Adrenal gland (tissue), 12 donors: ENCODE results near the gene ATXN1. TPM values are rescaled to one million over a fixed set of nuclear protein-coding genes. Genes with fewer than 3 reads are reported as not detected.

Experiments
- DNase-seq, 7 donors: peaks; one replicate each; pipeline ENCODE4 v3.0.0-alpha.2; 2019 to 2020
- H3K27ac ChIP-seq, 5 donors: fragments of 200-600 bp; sonication (generic) in 4 of 5; 1 replicate in 3 of 5; 2 replicates in 2 of 5; pipeline versions ENCODE4 v1.5.1 to v1.8.0; 2016 to 2020; ENCODE audit warnings: mild to moderate bottlenecking in 1 of 5
- H3K27me3 ChIP-seq: fragments of 200-600 bp; 2 replicates; pipeline ENCODE4 v1.8.0; 2021
- H3K36me3 ChIP-seq, 2 donors: fragments of 200-600 bp; replicated peaks in 1 of 2; 1 replicate in 1 of 2; 2 replicates in 1 of 2; pipeline versions ENCODE4 v1.5.1 to v1.8.0; 2018 to 2022
- H3K4me1 ChIP-seq, 2 donors: fragments of 200-600 bp; replicated peaks in 1 of 2; 1 replicate in 1 of 2; 2 replicates in 1 of 2; pipeline versions ENCODE4 v1.5.1 to v1.8.0; 2018 to 2021
- H3K4me3 ChIP-seq, 4 donors: fragments of 200-600 bp; sonication (generic) in 3 of 4; one replicate each; pipeline ENCODE4 v1.5.1; 2016 to 2018
- H3K9me3 ChIP-seq, 3 donors: fragments of 200-600 bp; sonication (generic) in 1 of 3; replicated peaks in 1 of 3; 1 replicate in 2 of 3; 2 replicates in 1 of 3; pipeline versions ENCODE4 v1.5.1 to v1.8.0; 2016 to 2021
- POLR2A ChIP-seq, 2 donors: fragments of 450-650 bp; IDR thresholded peaks; one replicate each; pipeline ENCODE4 v1.6.1; 2017; ENCODE audit warnings: antibody characterized with exemption in 2 of 2, mild to moderate bottlenecking in 2 of 2, moderate library complexity in 1 of 2
- whole genome bisulfite sequencing, 4 donors: extraction: QIAGEN DNeasy Blood & Tissue Kit in 2 of 4; methylation state at CpG; one replicate each; pipeline versions ENCODE4 v1.1.5 to v1.1.7; 2013 to 2017; 5-methylcytosine and 5-hydroxymethylcytosine counted together
- intact Hi-C, 2 donors: fragments of 100-400 bp; cut with DNase I; formaldehyde crosslinking; loops; one replicate each; pipeline versions ENCODE4 v1.14.1 to v1.15.0; 2022 to 2023
- polyA plus RNA-seq, 3 donors: library from polyadenylated mRNA; stranded (reverse); fragments of 200-250 nt in 2 of 3; fragments of 350-450 nt in 1 of 3; fragmentation: Illumina TruSeq in 1 of 3; extraction: RNeasy Lipid Tissue Mini Kit (QIAGEN cat#74804) in 1 of 3; gene quantifications; one replicate each; pipeline ENCODE4 v1.2.3, GENCODE V29; 2013 to 2014
- total RNA-seq, 9 donors: library from RNA; depleted of rRNA in 4 of 9; stranded (reverse); fragments of >200 nt in 4 of 9; fragments of 120-200 nt in 1 of 9; fragmentation: NEBNext Ultra II Directional in 1 of 9; extraction: Animal tissue kit (Norgen Biotek cat#: 25700) in 1 of 9; gene quantifications; one replicate each; pipeline versions ENCODE4 v1.1.0 to v1.2.4, GENCODE V29; 2013 to 2023
- TF ChIP-seq, protein P1 (sequence below), 6 experiments: fragments of 450-650 bp in 4 of 6; fragments of 200-600 bp in 2 of 6; sonication (generic) in 1 of 6; IDR thresholded peaks; 1 replicate in 5 of 6; 2 replicates in 1 of 6; pipeline versions ENCODE4 v1.5.1 to v1.8.0; 2016 to 2021; ENCODE audit warnings: antibody characterized with exemption in 6 of 6, mild to moderate bottlenecking in 2 of 6, moderate library complexity in 1 of 6
- donor health status: healthy with polysubstance abuse.
- donor health status: Bipolar disorder and iron deficiency.
- donor health status: DM: yes; HTN: yes; CAD: no.
- donor health status: DM: no; HTN: no; CAD: no.
- donor health status: DM: no; HTN: no; CAD: no.
- donor health status: DM: yes; HTN: yes; CAD: no.

ATXN1 gene
- total and polyA plus RNA-seq, 12 donors = 3.4 to 51.3 (median 25.4) TPM

DNA sequence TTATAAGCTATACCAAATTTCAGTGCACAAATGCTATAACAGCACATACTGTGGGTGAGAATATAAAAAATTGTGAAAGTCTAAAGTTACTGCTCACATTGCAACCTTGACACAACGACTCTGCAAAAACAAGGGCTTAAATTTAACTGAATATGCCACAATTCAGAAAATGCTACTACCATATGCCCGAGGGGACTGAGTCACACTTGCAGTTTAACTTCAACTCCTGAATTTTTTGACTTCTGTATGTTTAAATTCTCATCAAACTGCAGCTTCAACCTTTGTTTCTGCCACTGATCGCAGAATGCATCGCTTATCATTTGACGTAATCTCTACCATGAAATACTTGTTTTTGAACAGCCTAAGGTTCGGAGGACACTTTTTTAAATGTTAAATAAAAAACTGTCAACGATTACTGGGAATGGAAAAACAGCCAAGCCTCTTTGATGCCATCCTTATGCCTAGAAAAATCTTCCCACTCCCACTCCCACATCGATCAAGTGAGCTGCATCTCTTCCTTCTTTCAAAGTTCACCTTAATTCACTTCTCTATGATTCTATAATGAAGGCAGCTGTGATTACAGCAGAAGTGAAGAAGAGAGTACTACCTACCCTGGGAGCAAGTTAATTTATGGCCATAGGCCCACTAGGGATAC is 136.5 kb downstream of the ATXN1 start:
- H3K9me3 ChIP-seq = no peaks in the 10 kb centered on the region
- no peak for DNase-seq
- no peak overlapping the region for H3K27ac ChIP-seq
- intact Hi-C loops = no loop called here
- H3K4me1 ChIP-seq = peaks cover 5 to 7% of the 10 kb centered on the region in 2 donors
- no peaks in the 10 kb centered on the region for H3K27me3 ChIP-seq
- 81 to 84% (median 83%) methylated on average over 8 of the region's 8 CpGs for WGBS, 4 donors
- H3K36me3 ChIP-seq = no peaks in the 10 kb centered on the region
- no peak overlapping the region for H3K4me3 ChIP-seq
- TF ChIP-seq, protein P1, sequence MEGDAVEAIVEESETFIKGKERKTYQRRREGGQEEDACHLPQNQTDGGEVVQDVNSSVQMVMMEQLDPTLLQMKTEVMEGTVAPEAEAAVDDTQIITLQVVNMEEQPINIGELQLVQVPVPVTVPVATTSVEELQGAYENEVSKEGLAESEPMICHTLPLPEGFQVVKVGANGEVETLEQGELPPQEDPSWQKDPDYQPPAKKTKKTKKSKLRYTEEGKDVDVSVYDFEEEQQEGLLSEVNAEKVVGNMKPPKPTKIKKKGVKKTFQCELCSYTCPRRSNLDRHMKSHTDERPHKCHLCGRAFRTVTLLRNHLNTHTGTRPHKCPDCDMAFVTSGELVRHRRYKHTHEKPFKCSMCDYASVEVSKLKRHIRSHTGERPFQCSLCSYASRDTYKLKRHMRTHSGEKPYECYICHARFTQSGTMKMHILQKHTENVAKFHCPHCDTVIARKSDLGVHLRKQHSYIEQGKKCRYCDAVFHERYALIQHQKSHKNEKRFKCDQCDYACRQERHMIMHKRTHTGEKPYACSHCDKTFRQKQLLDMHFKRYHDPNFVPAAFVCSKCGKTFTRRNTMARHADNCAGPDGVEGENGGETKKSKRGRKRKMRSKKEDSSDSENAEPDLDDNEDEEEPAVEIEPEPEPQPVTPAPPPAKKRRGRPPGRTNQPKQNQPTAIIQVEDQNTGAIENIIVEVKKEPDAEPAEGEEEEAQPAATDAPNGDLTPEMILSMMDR (IDR thresholded peaks at IDR 0.05) = no peak

DNA sequence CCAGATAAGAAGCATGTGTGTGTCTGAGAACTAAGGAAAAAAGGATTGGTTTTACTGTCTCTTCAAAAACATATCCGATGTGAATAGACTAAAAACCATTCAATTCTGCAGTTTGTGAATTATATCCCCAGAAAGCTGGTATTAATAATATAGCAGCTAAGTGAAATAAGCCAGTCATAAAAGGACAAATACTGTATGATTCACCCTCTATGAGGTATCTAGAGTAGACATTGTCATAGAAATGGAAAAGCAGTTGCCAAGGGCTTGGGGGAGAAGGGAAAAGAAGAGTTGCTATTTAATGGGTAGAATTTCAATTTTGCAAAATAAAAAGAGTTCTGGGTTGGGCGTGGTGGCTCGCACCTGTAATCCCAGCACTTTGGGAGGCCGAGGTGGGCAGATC is 137.5 kb downstream of the ATXN1 start:
- intact Hi-C loops = no loop called here
- WGBS, 4 donors = 94 to 99% (median 96%) methylated on average over 4 of the region's 4 CpGs

DNA sequence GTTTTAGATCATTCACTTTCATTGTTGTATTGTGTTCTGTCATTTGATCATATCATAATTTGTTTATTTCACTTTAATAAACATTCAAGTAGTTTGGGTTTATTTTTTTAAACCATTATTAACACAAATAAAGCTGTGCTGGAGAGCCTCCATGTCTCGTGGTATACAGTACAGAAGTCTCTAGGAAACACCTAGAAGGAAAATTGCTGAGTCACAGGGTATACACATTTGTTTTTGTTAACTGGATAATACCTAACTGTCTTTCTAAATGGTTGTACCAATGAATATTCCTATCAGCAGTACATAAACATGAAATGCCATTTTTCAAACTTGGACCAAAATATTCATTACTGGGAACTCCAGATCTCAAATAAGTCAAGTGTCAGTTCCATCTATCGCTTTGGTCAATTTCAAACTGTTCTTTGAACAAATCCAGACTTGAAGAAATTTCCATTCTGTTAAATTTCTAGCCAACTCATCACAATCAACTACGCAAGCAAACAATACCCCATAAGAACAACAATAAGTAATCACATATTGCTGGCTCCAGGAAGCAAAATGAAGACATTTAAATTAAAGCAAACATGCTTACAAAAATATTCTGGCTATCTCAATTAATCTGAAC is 138.1 kb downstream of the ATXN1 start:
- no peaks in the 10 kb centered on the region for H3K36me3 ChIP-seq
- no peaks in the 10 kb centered on the region for H3K27me3 ChIP-seq
- H3K27ac ChIP-seq = no peak overlapping the region
- no peak for DNase-seq
- no peak for TF ChIP-seq POLR2A (IDR thresholded peaks at IDR 0.05)
- TF ChIP-seq, protein P1 (IDR thresholded peaks at IDR 0.05) = no peak
- H3K4me3 ChIP-seq = no peak overlapping the region
- no peaks in the 10 kb centered on the region for H3K9me3 ChIP-seq
- intact Hi-C loops = no loop called here
- H3K4me1 ChIP-seq = peaks cover 5 to 7% of the 10 kb centered on the region in 2 donors
- WGBS, 4 donors = 67 to 94% (median 91%) methylated on average over 3 of the region's 3 CpGs

More for the DNA sequence above, 137.5 kb downstream of the ATXN1 start:
- no peak overlapping the region for H3K4me3 ChIP-seq
- DNase-seq = no peak
- H3K27me3 ChIP-seq = no peaks in the 10 kb centered on the region
- TF ChIP-seq, protein P1 (IDR thresholded peaks at IDR 0.05) = no peak
- no peak for TF ChIP-seq POLR2A (IDR thresholded peaks at IDR 0.05)
- no peaks in the 10 kb centered on the region for H3K9me3 ChIP-seq
- H3K36me3 ChIP-seq = no peaks in the 10 kb centered on the region
- H3K4me1 ChIP-seq = peaks cover 5 to 7% of the 10 kb centered on the region in 2 donors
- H3K27ac ChIP-seq = no peak overlapping the region

DNA sequence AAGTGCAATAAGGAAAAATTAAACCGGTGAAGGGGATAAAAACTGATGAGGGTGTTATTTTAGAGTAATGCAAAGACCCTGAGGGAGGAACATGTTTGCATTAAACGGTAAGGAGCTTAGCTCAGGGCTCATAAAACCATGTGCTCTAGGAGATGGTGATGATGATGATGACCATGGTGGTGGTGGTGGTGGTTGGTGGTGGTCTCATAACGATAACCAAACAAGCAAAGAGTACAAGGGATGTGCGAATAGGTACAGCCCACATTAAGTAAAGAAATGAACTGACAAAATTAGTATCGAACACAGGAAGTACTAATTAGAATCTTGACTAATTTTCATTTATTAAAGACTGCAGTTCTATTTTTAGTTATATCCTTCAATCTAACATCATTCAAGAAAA is 139.1 kb downstream of the ATXN1 start:
- DNase-seq = no peak
- no peak overlapping the region for H3K4me3 ChIP-seq
- no peak for TF ChIP-seq POLR2A (IDR thresholded peaks at IDR 0.05)
- TF ChIP-seq, protein P1 (IDR thresholded peaks at IDR 0.05) = no peak
- intact Hi-C loops = no loop called here
- H3K27me3 ChIP-seq = no peaks in the 10 kb centered on the region
- H3K4me1 ChIP-seq = peaks cover 5 to 7% of the 10 kb centered on the region in 2 donors
- WGBS, 4 donors = 89 to 93% (median 91%) methylated on average over 5 of the region's 5 CpGs
- no peak overlapping the region for H3K27ac ChIP-seq
- H3K9me3 ChIP-seq = no peaks in the 10 kb centered on the region
- no peaks in the 10 kb centered on the region for H3K36me3 ChIP-seq
